OCI-LY7 (cell line): ENCODE data around the gene NUTF2. TPM values are rescaled to one million over a fixed set of nuclear protein-coding genes. Genes with fewer than 3 reads are reported as not detected.
A peak's percentile ranks its signal among the peaks of the same experiment; 100 is the strongest.
"Not testable (repeated sequence)": the region's sequence is repeated elsewhere in the genome, so short reads cannot be mapped to it uniquely, and the experiment has no call there.

Source experiments
- BruUV-seq: library from RNA; stranded (reverse); fragments of 400-500 nt; replicated peaks from 2 replicates; lab custom pipeline; 2021; lab: Mats Ljungman, UMichigan
- CTCF ChIA-PET: fragments of 300-600 bp; sonication (Branson Sonifier 250); formaldehyde crosslinking; loops from one replicate; lab custom pipeline; 2022; ENCODE audit warnings: antibody characterized with exemption; ENCODE audit not compliant: unreplicated experiment; lab: Charles Lee
- POLR2A ChIA-PET: fragments of 300-600 bp; sonication (Branson Sonifier 250); formaldehyde crosslinking; loops from one replicate; lab custom pipeline; 2022; ENCODE audit warnings: antibody characterized with exemption; lab: Charles Lee
- DNase-seq: peaks from one replicate; pipeline ENCODE4 v3.0.0-alpha.2; 2015; ENCODE audit warnings: low spot score
- H2AFZ ChIP-seq: fragments of 200-600 bp; sonication (generic), shearing (Covaris generic); 2 replicates; pipeline ENCODE4 v1.6.1; 2014; ENCODE audit warnings: mild to moderate bottlenecking, antibody characterized with exemption, low read length, moderate library complexity
- H3K27ac ChIP-seq: fragments of 200-600 bp; sonication (generic); 2 replicates; pipeline ENCODE4 v1.5.1; 2014; ENCODE audit warnings: mixed run types, low read depth, mild to moderate bottlenecking, moderate library complexity, low read length, inconsistent platforms; ENCODE audit not compliant: poor library complexity, severe bottlenecking
- H3K36me3 ChIP-seq: fragments of 200-600 bp; sonication (generic); 2 replicates; pipeline ENCODE4 v1.6.1; 2014; ENCODE audit warnings: mild to moderate bottlenecking, antibody characterized with exemption, low read length, moderate library complexity, mixed read lengths; ENCODE audit not compliant: insufficient read depth
- H3K4me1 ChIP-seq: fragments of 200-600 bp; sonication (generic); 2 replicates; pipeline ENCODE4 v1.5.1; 2014; ENCODE audit warnings: mild to moderate bottlenecking, low read length; ENCODE audit not compliant: insufficient read depth, poor library complexity, severe bottlenecking
- H3K4me2 ChIP-seq: fragments of 200-600 bp; sonication (generic); 2 replicates; pipeline ENCODE4 v1.6.1; 2014; ENCODE audit warnings: mild to moderate bottlenecking, low read length
- H3K4me3 ChIP-seq: fragments of 200-600 bp; sonication (generic); 2 replicates; pipeline ENCODE4 v1.5.1; 2014; ENCODE audit warnings: mild to moderate bottlenecking, low read depth, low read length; ENCODE audit not compliant: poor library complexity, severe bottlenecking
- H3K79me2 ChIP-seq: fragments of 200-600 bp; sonication (generic); 2 replicates; pipeline ENCODE4 v1.6.1; 2016; ENCODE audit warnings: low read depth, mild to moderate bottlenecking, low read length, moderate library complexity, mixed read lengths; ENCODE audit not compliant: insufficient read depth
- H3K9me2 ChIP-seq: fragments of 200-600 bp; sonication (generic); 2 replicates; pipeline ENCODE4 v1.6.1; 2016; ENCODE audit warnings: mild to moderate bottlenecking, low read length, mixed read lengths; ENCODE audit not compliant: insufficient read depth
- H3K9me3 ChIP-seq: fragments of 200-600 bp; sonication (generic); 2 replicates; pipeline ENCODE4 v1.6.1; 2014; ENCODE audit warnings: mild to moderate bottlenecking, mixed run types, low read length, mixed read lengths
- H4K20me1 ChIP-seq: fragments of 200-600 bp; sonication (generic); 2 replicates; pipeline ENCODE4 v1.6.1; 2014; ENCODE audit warnings: mild to moderate bottlenecking, antibody characterized with exemption, low read length, moderate library complexity, mixed read lengths; ENCODE audit not compliant: insufficient read depth
- CTCF ChIP-seq: fragments of 200-600 bp; sonication (generic); conservative IDR thresholded peaks from 2 replicates; pipeline ENCODE4 v1.5.1; 2014; ENCODE audit warnings: mild to moderate bottlenecking, antibody characterized with exemption, low read length, moderate library complexity, mixed read lengths
- EZH2phosphoT487 ChIP-seq: fragments of 200-600 bp; sonication (generic); IDR thresholded peaks from 2 replicates; pipeline ENCODE4 v1.6.1; 2018; ENCODE audit warnings: low read depth, borderline replicate concordance, mild to moderate bottlenecking, mixed run types, antibody characterized with exemption, low read length, moderate library complexity, mixed read lengths
- intact Hi-C: fragments of 100-400 bp; cut with micrococcal nuclease; formaldehyde crosslinking; loops from one replicate; pipeline ENCODE4 v1.10.0; 2022; ENCODE audit not compliant: unreplicated experiment
- total RNA-seq, 2 experiments: library from RNA; depleted of rRNA in 1 of 2; stranded (reverse); fragments of >200 nt in 1 of 2; shearing (Covaris generic) in 1 of 2; gene quantifications; 2 replicates each; pipeline ENCODE4 v1.2.3, GENCODE V29; 2014 to 2022

NUTF2 gene
- total RNA-seq, 2 experiments from 2014 or later: 143 to 187 TPM

- Histone ChIP-seq H3K4me2 (no peak overlapping the region), H3K4me1 (peaks cover 5% of the 10 kb centered on the region), H2AFZ (no peak overlapping the region), H3K36me3 (peaks cover 12% of the 10 kb centered on the region; the same call in 1 of the 2 replicates), H3K9me3 (no peaks in the 10 kb centered on the region), H3K27ac (no peak overlapping the region), H4K20me1 (no peaks in the 10 kb centered on the region), H3K9me2 (no peaks in the 10 kb centered on the region), H3K79me2 (no peaks in the 10 kb centered on the region), H3K4me3 (no peak overlapping the region)
- ChIA-PET CTCF (no interaction called here), POLR2A (no interaction called here)
- TF ChIP-seq CTCF (no peak), EZH2phosphoT487 (no peak)
- DNase-seq: peak; percentile 50
- intact Hi-C loops: no loop called here
- BruUV-seq: no TSS peak
Observed at GRCh38 chr16:67910158-67910557, 63.4 kb downstream of the NUTF2 start.

DNA sequence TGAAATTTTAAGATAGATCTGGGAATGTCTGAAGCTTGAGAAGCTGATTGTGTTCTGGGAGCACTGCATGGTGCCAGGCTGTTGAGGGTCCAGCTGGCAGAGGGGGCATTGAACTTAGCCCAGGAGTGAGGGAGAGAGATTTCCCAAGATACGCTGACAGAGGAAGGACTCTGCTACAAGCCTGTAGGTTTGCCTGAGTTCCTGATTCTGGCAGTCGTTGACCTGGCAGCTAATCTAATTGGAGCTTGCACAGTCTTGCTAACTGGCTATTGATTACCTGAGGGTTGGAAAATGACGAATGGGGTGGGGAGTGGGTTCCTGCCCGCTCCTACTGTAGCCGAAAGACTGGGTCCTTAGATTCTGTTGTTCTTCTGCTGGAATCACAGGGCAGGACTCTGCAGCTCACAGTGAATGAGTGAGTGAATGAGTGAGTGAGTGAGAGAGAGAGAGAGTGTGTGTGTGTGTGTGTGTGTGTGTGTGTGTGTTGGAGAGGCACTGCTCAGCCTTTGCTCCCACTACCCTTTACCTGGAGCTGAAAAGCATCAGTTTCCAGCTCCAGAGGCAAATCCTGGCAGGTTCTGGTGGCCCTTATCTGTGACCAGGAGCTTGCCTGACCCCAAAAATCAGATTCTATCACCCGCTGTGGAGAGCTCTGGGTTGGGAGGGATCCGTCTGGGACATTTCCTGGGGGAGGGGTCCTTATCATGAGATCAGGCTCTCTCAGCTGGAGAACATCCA lies 68.2 kb downstream of the NUTF2 start:
- ChIA-PET POLR2A (no interaction called here), CTCF (no interaction called here)
- H3K9me3 ChIP-seq: no peaks in the 10 kb centered on the region
- no peak for DNase-seq
- H4K20me1 ChIP-seq: no peaks in the 10 kb centered on the region
- H2AFZ ChIP-seq: no peak overlapping the region
- H3K9me2 ChIP-seq: no peaks in the 10 kb centered on the region
- H3K4me1 ChIP-seq: peaks cover 2% of the 10 kb centered on the region
- no TSS peak for BruUV-seq
- no peak overlapping the region for H3K4me2 ChIP-seq
- no peaks in the 10 kb centered on the region for H3K79me2 ChIP-seq
- H3K27ac ChIP-seq: no peak overlapping the region
- peaks cover 9% of the 10 kb centered on the region; the same call in 1 of the 2 replicates for H3K36me3 ChIP-seq
- intact Hi-C loops: no loop called here
- TF ChIP-seq EZH2phosphoT487 (no peak), CTCF (no peak)
- no peak overlapping the region for H3K4me3 ChIP-seq

GRCh38 chr16:67915496-67915769 lies 68.7 kb downstream of the NUTF2 start:
- H2AFZ ChIP-seq, H3K27ac ChIP-seq, BruUV-seq, H3K4me2 ChIP-seq, H3K4me3 ChIP-seq, DNase-seq, H3K9me2 ChIP-seq, H3K9me3 ChIP-seq, CTCF ChIA-PET, POLR2A ChIA-PET, H3K4me1 ChIP-seq, intact Hi-C loops, H4K20me1 ChIP-seq, H3K36me3 ChIP-seq, H3K79me2 ChIP-seq: not testable (repeated sequence)
